Cardiac fibroblast (primary cell): ENCODE results near the gene ASB2.

Experiments
- DNase-seq, 2 donors: peaks; one replicate each; pipeline versions ENCODE4 v3.0.0 to v3.0.0-alpha.2; 2010; ENCODE audit warnings: low read depth in 2 of 2
- H3K4me3 ChIP-seq, 2 donors: replicated peaks in 1 of 2; 1 replicate in 1 of 2; 2 replicates in 1 of 2; pipeline ENCODE4 v1.5.1; 2011; ENCODE audit warnings: low read depth in 2 of 2, low read length in 2 of 2, mild to moderate bottlenecking in 2 of 2, moderate library complexity in 1 of 2
- CTCF ChIP-seq: IDR thresholded peaks from one replicate; pipeline ENCODE4 v1.5.1; 2011; ENCODE audit warnings: low read depth, mild to moderate bottlenecking, low read length, inconsistent platforms

The ASB2 gene

GRCh38 chr14:93912782-93913181 lies 63.6 kb downstream of the ASB2 start:
- no peak for TF ChIP-seq CTCF
- no peak for DNase-seq
- H3K4me3 ChIP-seq = no peak overlapping the region

GRCh38 chr14:93911975-93912615 lies 64.3 kb downstream of the ASB2 start:
- no peak overlapping the region for H3K4me3 ChIP-seq
- no peak for TF ChIP-seq CTCF
- DNase-seq = no peak

GRCh38 chr14:93909429-93910128 lies 66.8 kb downstream of the ASB2 start:
- H3K4me3 ChIP-seq = no peak overlapping the region
- no peak for TF ChIP-seq CTCF
- no peak for DNase-seq

GRCh38 chr14:93906341-93907329 lies 69.7 kb downstream of the ASB2 start:
- DNase-seq = peak; percentile 31 to 44
- TF ChIP-seq CTCF = peak; percentile 62
- H3K4me3 ChIP-seq = no peak overlapping the region

- H3K4me3 ChIP-seq = no peak overlapping the region
These were observed 70.7 kb downstream of the ASB2 start for GRCh38 chr14:93905623-93906022.

More at GRCh38 chr14:93905623-93906022, 70.7 kb downstream of the ASB2 start:
- no peak for TF ChIP-seq CTCF
- DNase-seq = no peak
